Transverse colon (tissue), 4 donors: Measurements from ENCODE around the gene AIMP1. TPM values are rescaled to one million over a fixed set of nuclear protein-coding genes. Genes with fewer than 3 reads are reported as not detected.
"Not testable (repeated sequence)": the region's sequence is repeated elsewhere in the genome, so short reads cannot be mapped to it uniquely, and the experiment has no call there.

Experiments used
- DNase-seq: peaks from one replicate; pipeline ENCODE4 v3.0.0-alpha.2; 2019
- H3K27ac ChIP-seq, 4 donors: fragments of 200-600 bp; sonication (generic); 2 replicates each; pipeline ENCODE4 v1.5.1; 2016 to 2018; ENCODE audit warnings: inconsistent platforms in 4 of 4
- H3K27me3 ChIP-seq: fragments of 200-600 bp; sonication (generic); 2 replicates; pipeline ENCODE4 v1.5.1; 2017; ENCODE audit warnings: inconsistent platforms
- H3K36me3 ChIP-seq, 4 donors: fragments of 200-600 bp; sonication (generic); 2 replicates each; pipeline ENCODE4 v1.5.1; 2017 to 2019; ENCODE audit warnings: inconsistent platforms in 4 of 4
- H3K4me1 ChIP-seq, 4 donors: fragments of 200-600 bp; sonication (generic); 2 replicates each; pipeline ENCODE4 v1.5.1; 2017 to 2020; ENCODE audit warnings: inconsistent platforms in 4 of 4
- H3K4me3 ChIP-seq, 4 donors: fragments of 200-600 bp; sonication (generic); 1 replicate in 1 of 4; 2 replicates in 3 of 4; pipeline versions ENCODE4 v1.5.1 to v1.6.1; 2017 to 2019; ENCODE audit warnings: inconsistent platforms in 4 of 4
- H3K9me3 ChIP-seq, 2 donors: fragments of 200-600 bp; sonication (generic); 2 replicates each; pipeline ENCODE4 v1.5.1; 2017 to 2019; ENCODE audit warnings: inconsistent platforms in 2 of 2
- EP300 ChIP-seq: sonication (generic); formaldehyde crosslinking; IDR thresholded peaks from one replicate; pipeline ENCODE4 v1.6.1; 2017; ENCODE audit warnings: antibody characterized with exemption, low read depth
- POLR2A ChIP-seq: fragments of 450-650 bp; IDR thresholded peaks from one replicate; pipeline ENCODE4 v1.6.1; 2016; ENCODE audit warnings: antibody characterized with exemption, mild to moderate bottlenecking, moderate library complexity
- POLR2AphosphoS5 ChIP-seq, 3 donors: sonication (generic); formaldehyde crosslinking; IDR thresholded peaks; one replicate each; pipeline ENCODE4 v1.6.1; 2016; ENCODE audit warnings: antibody characterized with exemption in 3 of 3
- WGBS, 2 donors: methylation state at CpG; one replicate each; pipeline ENCODE4 v1.1.5; 2018; ENCODE audit warnings: low coverage in 1 of 2; 5-methylcytosine and 5-hydroxymethylcytosine counted together
- in situ Hi-C, 4 donors: fragments of 200-750 bp; cut with MboI; loops; one replicate each; pipeline versions ENCODE4 v1.15.0 to v1.15.1; 2017; ENCODE audit warnings: low sequenced_read_pairs in 3 of 4, low pct_ligation_motif_present in 1 of 4, low pct_unique_long_range_greater_than_20kb in 1 of 4
- intact Hi-C: fragments of 100-400 bp; cut with DNase I; formaldehyde crosslinking; loops from one replicate; pipeline ENCODE4 v1.15.1; 2023; ENCODE audit warnings: low total_unique reads
- total RNA-seq, 4 donors: library from RNA; depleted of rRNA; stranded (reverse); fragments of >200 nt; gene quantifications; one replicate each; pipeline ENCODE4 v1.1.0, GENCODE V29; 2016
- TF ChIP-seq, protein P1 (sequence below), 5 experiments: fragments of 200-600 bp in 3 of 5; fragments of 450-650 bp in 2 of 5; sonication (generic) in 3 of 5; IDR thresholded peaks; 1 replicate in 2 of 5; 2 replicates in 3 of 5; pipeline ENCODE4 v1.5.1; 2016 to 2017; ENCODE audit warnings: antibody characterized with exemption in 5 of 5, inconsistent platforms in 3 of 5, mild to moderate bottlenecking in 2 of 5, moderate library complexity in 1 of 5

Gene AIMP1
- total RNA-seq, 4 donors from 2014 or later: 4.9 to 24.1 (median 15.1) TPM

DNA sequence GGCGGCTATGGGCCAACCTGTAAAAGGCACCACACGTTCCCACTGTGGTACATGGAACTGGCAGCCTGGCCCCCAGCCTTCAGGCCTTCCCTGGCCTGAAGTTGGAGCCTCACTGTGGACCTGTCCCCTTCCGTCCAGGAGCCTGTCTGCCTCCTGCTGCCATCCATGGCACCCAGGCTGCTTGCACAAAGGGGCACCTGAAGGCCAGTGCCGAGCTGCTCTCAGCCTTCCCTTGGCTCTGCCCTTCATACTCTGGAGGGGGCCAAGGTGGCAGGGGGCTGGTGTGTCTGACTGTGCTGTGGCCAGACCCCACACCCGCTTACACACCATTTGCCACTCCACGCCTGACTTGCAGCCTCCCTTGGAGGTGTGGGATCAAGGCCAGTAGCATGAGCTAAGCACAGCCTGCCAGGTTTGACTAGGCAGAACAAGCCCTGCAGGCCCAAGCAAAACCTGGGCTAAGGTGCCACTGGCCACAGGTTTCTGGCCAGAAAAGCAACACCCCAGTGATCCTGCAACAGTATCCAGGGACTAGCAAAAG lies 69.6 kb downstream of the AIMP1 start:
- no peaks in the 10 kb centered on the region for H3K36me3 ChIP-seq
- H3K9me3 ChIP-seq: no peaks in the 10 kb centered on the region
- TF ChIP-seq POLR2A (no peak), EP300 (no peak), POLR2AphosphoS5 (IDR thresholded peaks at IDR 0.05) (no peak)
- TF ChIP-seq, protein P1, sequence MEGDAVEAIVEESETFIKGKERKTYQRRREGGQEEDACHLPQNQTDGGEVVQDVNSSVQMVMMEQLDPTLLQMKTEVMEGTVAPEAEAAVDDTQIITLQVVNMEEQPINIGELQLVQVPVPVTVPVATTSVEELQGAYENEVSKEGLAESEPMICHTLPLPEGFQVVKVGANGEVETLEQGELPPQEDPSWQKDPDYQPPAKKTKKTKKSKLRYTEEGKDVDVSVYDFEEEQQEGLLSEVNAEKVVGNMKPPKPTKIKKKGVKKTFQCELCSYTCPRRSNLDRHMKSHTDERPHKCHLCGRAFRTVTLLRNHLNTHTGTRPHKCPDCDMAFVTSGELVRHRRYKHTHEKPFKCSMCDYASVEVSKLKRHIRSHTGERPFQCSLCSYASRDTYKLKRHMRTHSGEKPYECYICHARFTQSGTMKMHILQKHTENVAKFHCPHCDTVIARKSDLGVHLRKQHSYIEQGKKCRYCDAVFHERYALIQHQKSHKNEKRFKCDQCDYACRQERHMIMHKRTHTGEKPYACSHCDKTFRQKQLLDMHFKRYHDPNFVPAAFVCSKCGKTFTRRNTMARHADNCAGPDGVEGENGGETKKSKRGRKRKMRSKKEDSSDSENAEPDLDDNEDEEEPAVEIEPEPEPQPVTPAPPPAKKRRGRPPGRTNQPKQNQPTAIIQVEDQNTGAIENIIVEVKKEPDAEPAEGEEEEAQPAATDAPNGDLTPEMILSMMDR (IDR thresholded peaks at IDR 0.05): no peak
- 77% methylated on average over 6 of the region's 6 CpGs; no CpG with 5 or more reads in 1 of the 2 donors for WGBS, 2 donors
- in situ Hi-C loops (no loop called here), intact Hi-C loops (no loop called here)
- DNase-seq: no peak
- no peaks in the 10 kb centered on the region for H3K4me1 ChIP-seq
- H3K27me3 ChIP-seq: no peaks in the 10 kb centered on the region
- no peak overlapping the region for H3K27ac ChIP-seq
- no peak overlapping the region for H3K4me3 ChIP-seq

DNA sequence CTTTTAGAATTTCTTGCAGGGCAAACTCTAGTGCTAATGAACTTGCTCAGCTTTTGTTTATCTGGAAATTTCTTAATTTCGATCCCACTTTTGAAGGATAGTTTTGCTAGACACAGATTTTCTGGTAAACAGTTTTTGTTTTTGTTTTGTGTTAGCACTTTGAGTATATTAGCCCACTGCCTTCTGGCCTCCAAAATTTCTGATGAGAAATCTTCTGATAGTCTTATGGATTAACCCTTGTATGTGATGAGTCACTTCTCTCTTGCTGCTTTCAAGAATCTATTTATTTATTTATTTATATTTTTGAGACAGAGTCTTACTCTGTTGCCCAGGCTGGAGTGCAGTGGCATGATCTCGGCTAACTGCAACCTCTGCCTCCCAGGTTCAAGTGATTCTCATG lies 79.2 kb downstream of the AIMP1 start:
- peaks cover 11 to 22% of the 10 kb centered on the region in 2 donors for H3K9me3 ChIP-seq
- 40 to 66% methylated on average over 1 to 2 of the region's 2 CpGs for WGBS, 2 donors
- no peak overlapping the region for H3K4me3 ChIP-seq
- H3K4me1 ChIP-seq: no peaks in the 10 kb centered on the region
- TF ChIP-seq POLR2A (no peak), EP300 (no peak), POLR2AphosphoS5 (IDR thresholded peaks at IDR 0.05) (no peak)
- TF ChIP-seq, protein P1 (IDR thresholded peaks at IDR 0.05): no peak
- in situ Hi-C loops: no loop called here
- intact Hi-C loops: no loop called here
- H3K27me3 ChIP-seq: no peaks in the 10 kb centered on the region
- H3K36me3 ChIP-seq: no peaks in the 10 kb centered on the region
- no peak overlapping the region for H3K27ac ChIP-seq
- DNase-seq: no peak

DNA sequence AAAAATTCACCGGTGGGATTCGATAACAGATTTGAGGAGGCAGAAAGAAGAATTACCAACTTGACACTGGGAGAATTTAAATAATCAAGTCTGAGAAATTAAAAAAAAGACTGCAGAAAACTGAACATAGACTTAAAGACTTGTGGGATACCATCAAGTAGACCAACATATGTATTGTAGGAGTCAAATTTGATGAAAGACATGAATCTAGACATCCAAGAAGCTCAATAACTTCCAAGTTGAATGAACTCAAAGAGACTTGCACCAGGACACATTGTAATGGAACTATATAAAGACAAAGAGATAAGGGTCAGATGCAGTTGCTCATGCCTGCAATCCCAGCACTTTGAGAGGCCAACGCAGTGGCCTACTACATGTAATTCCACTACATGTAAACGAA lies 82.5 kb downstream of the AIMP1 start:
- WGBS, 2 donors: 54 to 70% methylated on average over 2 to 4 of the region's 4 CpGs
- intact Hi-C loops, H3K27me3 ChIP-seq, H3K36me3 ChIP-seq, in situ Hi-C loops, H3K27ac ChIP-seq, H3K4me3 ChIP-seq, DNase-seq, H3K4me1 ChIP-seq: not testable (repeated sequence)
- H3K9me3 ChIP-seq: peaks cover 11 to 22% of the 10 kb centered on the region in 2 donors

Other genes starting within 250 kb of the AIMP1 start
- 10 to 100 TPM; 31.0 to 82.7 (median 51.4) TPM for gene TBCK, start 341 bp upstream of the AIMP1 start, total RNA-seq
- gene GIMD1, start 52.2 kb downstream of the AIMP1 start, total RNA-seq: not detected